Keratinocyte (primary cell): ENCODE data around the gene ZDHHC21.

Source experiments
- CTCF ChIP-seq, 3 experiments: IDR thresholded peaks in 1 of 3; conservative IDR thresholded peaks in 1 of 3; optimal IDR thresholded peaks in 1 of 3; 2 replicates in 2 of 3; 3 replicates in 1 of 3; pipeline versions ENCODE3 to v1.5.1; 2011; ENCODE audit warnings: low read length in 3 of 3, mild to moderate bottlenecking in 3 of 3, moderate library complexity in 2 of 3, control low read depth in 1 of 3, inconsistent platforms in 1 of 3; ENCODE audit not compliant: insufficient read depth in 2 of 3; ENCODE audit errors: extremely low read depth in 1 of 3
- EZH2 ChIP-seq: IDR thresholded peaks from one replicate; pipeline ENCODE4 v1.6.1; 2012; ENCODE audit warnings: inconsistent platforms, mild to moderate bottlenecking, low read length, moderate library complexity

GRCh38 chr9:14677396-14677795 is 15.8 kb downstream of the ZDHHC21 start:
- TF ChIP-seq CTCF (optimal IDR thresholded peaks at IDR 0.05 in 1 of 3, IDR thresholded peaks at IDR 0.05 in 1 of 3, conservative IDR thresholded peaks at IDR 0.05 in 1 of 3; ENCODE audit: extremely low read depth in 1 of 3, insufficient read depth in 2 of 3, low read length in 3 of 3) (no peak), EZH2 (no peak)
